GM10248 (cell line): ENCODE measurements around the gene TSPAN18.

Experiments used
- CTCF ChIA-PET: fragments of 300-600 bp; sonication (Branson Sonifier 250); formaldehyde crosslinking; extraction: SDS; loops from one replicate; lab custom pipeline; 2021; ENCODE audit warnings: antibody characterized with exemption; lab: Yijun Ruan, JAX
- POLR2A ChIA-PET: fragments of 350-650 bp; sonication (Branson Sonifier 250); formaldehyde crosslinking; extraction: SDS; loops from one replicate; lab custom pipeline; 2020; ENCODE audit warnings: antibody characterized with exemption; lab: Yijun Ruan, JAX
- DNase-seq: peaks from one replicate; pipeline ENCODE4 v3.0.0; 2012; ENCODE audit errors: extremely low spot score
- CTCF ChIP-seq: IDR thresholded peaks from 2 replicates; pipeline ENCODE4 v1.5.1; 2012; ENCODE audit warnings: mild to moderate bottlenecking, low read depth; ENCODE audit errors: extremely low read depth, missing control alignments, control extremely low read depth

TSPAN18 gene

GRCh38 chr11:44752713-44753112, 26.0 kb downstream of the TSPAN18 start:
- CTCF ChIA-PET, result interaction anchor here (1.8 kb wide), 1 partner anchor 14 kb away, joined by 5 read pairs; no protein-coding TSS in a partner anchor
- POLR2A ChIA-PET, result no interaction called here
- no peak for DNase-seq
- no peak for TF ChIP-seq CTCF

- ChIA-PET POLR2A (no interaction called here), CTCF (interaction anchor here (0.8 to 1.8 kb wide), 3 partner anchors 9 to 141 kb away, joined by 3 to 5 read pairs (median 4); no protein-coding TSS in a partner anchor)
- no peak for DNase-seq
- TF ChIP-seq CTCF, result no peak
Observed at GRCh38 chr11:44753961-44754645, 27.3 kb downstream of the TSPAN18 start.

GRCh38 chr11:44754876-44755555, 28.3 kb downstream of the TSPAN18 start:
- ChIA-PET POLR2A (no interaction called here), CTCF (interaction anchor here (1.1 to 1.4 kb wide), 4 partner anchors 8 to 20 kb away, joined by 3 to 5 read pairs (median 4); no protein-coding TSS in a partner anchor)
- TF ChIP-seq CTCF, result no peak
- no peak for DNase-seq

- TF ChIP-seq CTCF, result no peak
- no peak for DNase-seq
- POLR2A ChIA-PET, result no interaction called here
- CTCF ChIA-PET, result interaction anchor here (1.1 to 1.4 kb wide), 3 partner anchors 9 to 19 kb away, joined by 3 to 5 read pairs (median 4); no protein-coding TSS in a partner anchor
Observed at GRCh38 chr11:44755556-44756523, 29.1 kb downstream of the TSPAN18 start.

- ChIA-PET CTCF (interaction anchor here (1.2 to 10.1 kb wide), 4 partner anchors 8 to 17 kb away, joined by 3 to 84 read pairs (median 6); no protein-coding TSS in a partner anchor), POLR2A (no interaction called here)
- no peak for DNase-seq
- TF ChIP-seq CTCF, result no peak
Observed at GRCh38 chr11:44758983-44759382, 32.2 kb downstream of the TSPAN18 start.
